ENCODE measurements around the gene GPR55.

GRCh38 chr2:230922951-230923717, 1.9 kb downstream of the GPR55 start:
- TF ChIP-seq, protein P1, sequence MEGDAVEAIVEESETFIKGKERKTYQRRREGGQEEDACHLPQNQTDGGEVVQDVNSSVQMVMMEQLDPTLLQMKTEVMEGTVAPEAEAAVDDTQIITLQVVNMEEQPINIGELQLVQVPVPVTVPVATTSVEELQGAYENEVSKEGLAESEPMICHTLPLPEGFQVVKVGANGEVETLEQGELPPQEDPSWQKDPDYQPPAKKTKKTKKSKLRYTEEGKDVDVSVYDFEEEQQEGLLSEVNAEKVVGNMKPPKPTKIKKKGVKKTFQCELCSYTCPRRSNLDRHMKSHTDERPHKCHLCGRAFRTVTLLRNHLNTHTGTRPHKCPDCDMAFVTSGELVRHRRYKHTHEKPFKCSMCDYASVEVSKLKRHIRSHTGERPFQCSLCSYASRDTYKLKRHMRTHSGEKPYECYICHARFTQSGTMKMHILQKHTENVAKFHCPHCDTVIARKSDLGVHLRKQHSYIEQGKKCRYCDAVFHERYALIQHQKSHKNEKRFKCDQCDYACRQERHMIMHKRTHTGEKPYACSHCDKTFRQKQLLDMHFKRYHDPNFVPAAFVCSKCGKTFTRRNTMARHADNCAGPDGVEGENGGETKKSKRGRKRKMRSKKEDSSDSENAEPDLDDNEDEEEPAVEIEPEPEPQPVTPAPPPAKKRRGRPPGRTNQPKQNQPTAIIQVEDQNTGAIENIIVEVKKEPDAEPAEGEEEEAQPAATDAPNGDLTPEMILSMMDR (IDR thresholded peaks at IDR 0.05), result no peak
- TF ChIP-seq POLR2A (IDR thresholded peaks at IDR 0.05), result no peak
